Measurements from ENCODE around the gene AVPR1B.

GRCh38 chr1:206089341-206089740, 27.8 kb downstream of the AVPR1B start:
- no peak for TF ChIP-seq EZH2 (IDR thresholded peaks at IDR 0.05; ENCODE audit: borderline replicate concordance, low read depth, low read length, severe bottlenecking)
- TF ChIP-seq, protein P1, sequence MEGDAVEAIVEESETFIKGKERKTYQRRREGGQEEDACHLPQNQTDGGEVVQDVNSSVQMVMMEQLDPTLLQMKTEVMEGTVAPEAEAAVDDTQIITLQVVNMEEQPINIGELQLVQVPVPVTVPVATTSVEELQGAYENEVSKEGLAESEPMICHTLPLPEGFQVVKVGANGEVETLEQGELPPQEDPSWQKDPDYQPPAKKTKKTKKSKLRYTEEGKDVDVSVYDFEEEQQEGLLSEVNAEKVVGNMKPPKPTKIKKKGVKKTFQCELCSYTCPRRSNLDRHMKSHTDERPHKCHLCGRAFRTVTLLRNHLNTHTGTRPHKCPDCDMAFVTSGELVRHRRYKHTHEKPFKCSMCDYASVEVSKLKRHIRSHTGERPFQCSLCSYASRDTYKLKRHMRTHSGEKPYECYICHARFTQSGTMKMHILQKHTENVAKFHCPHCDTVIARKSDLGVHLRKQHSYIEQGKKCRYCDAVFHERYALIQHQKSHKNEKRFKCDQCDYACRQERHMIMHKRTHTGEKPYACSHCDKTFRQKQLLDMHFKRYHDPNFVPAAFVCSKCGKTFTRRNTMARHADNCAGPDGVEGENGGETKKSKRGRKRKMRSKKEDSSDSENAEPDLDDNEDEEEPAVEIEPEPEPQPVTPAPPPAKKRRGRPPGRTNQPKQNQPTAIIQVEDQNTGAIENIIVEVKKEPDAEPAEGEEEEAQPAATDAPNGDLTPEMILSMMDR (IDR thresholded peaks at IDR 0.05; ENCODE audit: borderline replicate concordance, extremely low read depth, low read length, poor library complexity, severe bottlenecking), result no peak

All from DND-41 (cell line).